Brain microvascular endothelial cell (primary cell): ENCODE data around the gene MAML1.

ENCODE experiments used
- DNase-seq: peaks from one replicate; pipeline ENCODE4 v3.0.0-alpha.2; 2020
- H3K27ac ChIP-seq: fragments of 250-450 bp; sonication (Bioruptor Pico); 2 replicates; pipeline ENCODE4 v1.5.1; 2020; ENCODE audit warnings: mild to moderate bottlenecking, moderate library complexity
- H3K27me3 ChIP-seq: fragments of 250-450 bp; sonication (Bioruptor Pico); replicated peaks from 2 replicates; pipeline ENCODE4 v1.5.1; 2020; ENCODE audit warnings: mild to moderate bottlenecking
- H3K36me3 ChIP-seq: fragments of 250-450 bp; sonication (Bioruptor Pico); replicated peaks from 2 replicates; pipeline ENCODE4 v1.5.1; 2020; ENCODE audit warnings: mild to moderate bottlenecking
- H3K4me3 ChIP-seq: 2 replicates; pipeline ENCODE4 v1.5.1; 2011; ENCODE audit warnings: low read depth, mild to moderate bottlenecking, control low read depth, low read length, moderate library complexity
- in situ Hi-C: cut with HindIII; loops from 2 replicates; pipeline ENCODE4 v1.10.0; 2017; ENCODE audit warnings: low sequenced_read_pairs, low pct_ligation_motif_present
- TF ChIP-seq, protein P1 (sequence below): IDR thresholded peaks from 2 replicates; pipeline ENCODE4 v1.5.1; 2011; ENCODE audit warnings: low read depth, mild to moderate bottlenecking, moderate library complexity, low read length, control low read depth, inconsistent platforms; ENCODE audit errors: missing control alignments

MAML1 gene

DNA sequence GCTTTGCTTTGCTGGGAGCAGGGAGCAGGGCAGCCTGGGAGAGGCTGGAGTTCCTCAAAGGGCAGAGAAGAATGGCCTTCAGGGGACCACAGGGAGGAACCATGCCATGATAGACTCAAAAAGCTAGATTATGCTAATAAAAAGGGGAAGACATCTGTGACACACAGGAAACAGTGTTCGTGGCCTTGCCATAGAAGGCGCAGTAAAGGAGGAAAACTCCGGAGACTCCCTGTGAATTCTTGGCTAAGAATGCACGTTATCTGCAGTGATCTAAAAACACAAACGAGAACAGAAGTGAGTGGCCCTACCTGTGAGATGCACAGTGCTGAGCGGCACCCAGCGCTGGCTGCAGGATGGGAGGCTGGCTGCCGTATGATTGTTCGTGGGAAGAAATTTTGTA, 45.3 kb downstream of the MAML1 start:
- H3K4me3 ChIP-seq: no peak overlapping the region
- no peak overlapping the region for H3K27ac ChIP-seq
- DNase-seq: no peak
- TF ChIP-seq, protein P1, sequence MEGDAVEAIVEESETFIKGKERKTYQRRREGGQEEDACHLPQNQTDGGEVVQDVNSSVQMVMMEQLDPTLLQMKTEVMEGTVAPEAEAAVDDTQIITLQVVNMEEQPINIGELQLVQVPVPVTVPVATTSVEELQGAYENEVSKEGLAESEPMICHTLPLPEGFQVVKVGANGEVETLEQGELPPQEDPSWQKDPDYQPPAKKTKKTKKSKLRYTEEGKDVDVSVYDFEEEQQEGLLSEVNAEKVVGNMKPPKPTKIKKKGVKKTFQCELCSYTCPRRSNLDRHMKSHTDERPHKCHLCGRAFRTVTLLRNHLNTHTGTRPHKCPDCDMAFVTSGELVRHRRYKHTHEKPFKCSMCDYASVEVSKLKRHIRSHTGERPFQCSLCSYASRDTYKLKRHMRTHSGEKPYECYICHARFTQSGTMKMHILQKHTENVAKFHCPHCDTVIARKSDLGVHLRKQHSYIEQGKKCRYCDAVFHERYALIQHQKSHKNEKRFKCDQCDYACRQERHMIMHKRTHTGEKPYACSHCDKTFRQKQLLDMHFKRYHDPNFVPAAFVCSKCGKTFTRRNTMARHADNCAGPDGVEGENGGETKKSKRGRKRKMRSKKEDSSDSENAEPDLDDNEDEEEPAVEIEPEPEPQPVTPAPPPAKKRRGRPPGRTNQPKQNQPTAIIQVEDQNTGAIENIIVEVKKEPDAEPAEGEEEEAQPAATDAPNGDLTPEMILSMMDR: no peak
- peaks cover 37% of the 10 kb centered on the region for H3K36me3 ChIP-seq
- H3K27me3 ChIP-seq: no peaks in the 10 kb centered on the region
- in situ Hi-C loops: no loop called here

DNA sequence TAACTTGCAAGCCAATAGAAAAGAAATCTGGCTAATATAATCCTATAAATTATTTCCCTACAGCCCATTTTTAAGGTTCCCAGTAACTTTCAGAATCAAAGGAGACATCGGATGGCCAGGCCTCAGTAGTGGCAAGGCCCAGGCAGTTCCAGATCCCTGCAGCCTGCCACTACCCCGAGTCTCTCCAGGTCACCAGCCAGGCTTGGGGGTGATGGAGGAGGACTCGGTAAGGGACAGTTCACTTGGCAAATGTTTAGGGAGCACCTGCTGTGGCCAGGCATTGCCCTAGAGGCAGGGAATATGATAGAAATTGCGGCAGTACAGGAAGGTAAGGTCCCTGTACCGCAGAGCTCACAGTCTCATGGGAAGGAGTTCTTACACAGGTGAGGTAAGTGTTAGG, 46.0 kb downstream of the MAML1 start:
- Histone ChIP-seq H3K36me3 (peaks cover 30% of the 10 kb centered on the region), H3K4me3 (no peak overlapping the region), H3K27me3 (no peaks in the 10 kb centered on the region), H3K27ac (no peak overlapping the region)
- no peak for DNase-seq
- TF ChIP-seq, protein P1: no peak
- in situ Hi-C loops: no loop called here

DNA sequence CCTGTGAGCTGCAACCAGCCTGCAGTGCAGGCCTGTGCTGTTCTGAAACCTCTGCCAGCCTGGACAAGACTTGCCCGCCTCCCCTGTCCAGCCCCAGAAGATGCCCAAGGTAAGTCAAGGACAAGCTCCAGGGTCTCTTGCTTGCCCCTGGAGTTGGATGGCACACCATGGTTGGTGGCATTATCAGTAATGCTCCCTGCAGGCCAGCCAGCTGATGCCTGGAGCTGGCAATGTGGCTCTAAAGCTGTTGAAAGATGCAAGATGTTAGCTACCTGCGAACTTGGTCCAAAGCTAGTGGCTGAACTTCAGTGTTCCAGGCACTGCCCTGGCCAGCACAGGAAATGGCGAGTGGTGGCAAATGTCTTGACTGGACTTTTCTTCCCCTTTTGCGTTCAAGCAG, 47.2 kb downstream of the MAML1 start:
- in situ Hi-C loops: no loop called here
- peaks cover 18% of the 10 kb centered on the region for H3K36me3 ChIP-seq
- H3K27ac ChIP-seq: no peak overlapping the region
- H3K27me3 ChIP-seq: no peaks in the 10 kb centered on the region
- TF ChIP-seq, protein P1: no peak
- H3K4me3 ChIP-seq: no peak overlapping the region
- DNase-seq: no peak

DNA sequence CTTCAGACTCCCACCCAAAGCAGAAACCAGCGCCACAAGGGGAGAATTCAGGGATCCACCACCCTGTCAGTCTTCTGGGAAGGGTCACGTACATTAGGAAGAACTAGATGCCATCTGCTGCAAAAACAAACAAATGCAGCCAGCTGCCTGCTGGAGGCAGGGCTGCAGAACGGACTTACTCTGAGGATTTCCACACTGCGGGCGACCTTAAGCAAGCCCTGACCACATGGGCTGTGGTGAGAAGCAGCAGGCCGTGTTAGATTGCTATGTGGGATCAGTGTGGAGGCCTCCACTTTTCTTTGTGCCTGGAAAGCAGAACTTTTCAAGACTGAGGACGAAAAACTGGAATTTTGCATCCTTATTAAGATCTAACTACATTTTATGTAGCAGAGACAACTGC, 47.7 kb downstream of the MAML1 start:
- peaks cover 16% of the 10 kb centered on the region for H3K36me3 ChIP-seq
- H3K27me3 ChIP-seq: no peaks in the 10 kb centered on the region
- no peak overlapping the region for H3K4me3 ChIP-seq
- DNase-seq: no peak
- TF ChIP-seq, protein P1: no peak
- in situ Hi-C loops: no loop called here
- no peak overlapping the region for H3K27ac ChIP-seq

DNA sequence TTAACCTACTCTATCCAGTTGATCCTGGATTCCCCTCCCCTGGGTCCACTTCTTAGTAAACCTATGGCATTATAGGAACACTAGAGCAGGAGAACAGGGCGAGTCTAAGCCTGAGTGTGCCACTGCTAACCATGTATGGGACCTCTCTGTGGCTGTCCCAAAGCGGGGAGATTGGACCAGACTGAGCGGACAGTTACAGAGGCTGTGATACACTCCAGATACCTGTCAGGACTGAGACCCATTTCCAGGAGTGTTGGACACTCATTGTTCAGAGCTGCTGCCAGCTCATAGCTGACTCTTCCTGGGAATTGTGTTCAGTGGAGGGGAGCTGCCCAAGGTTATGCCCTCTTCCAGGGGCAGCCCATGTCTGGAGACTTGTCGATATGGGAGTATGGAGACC, 49.2 kb downstream of the MAML1 start:
- in situ Hi-C loops: no loop called here
- DNase-seq: no peak
- H3K27me3 ChIP-seq: no peaks in the 10 kb centered on the region
- peaks cover 6% of the 10 kb centered on the region for H3K36me3 ChIP-seq
- TF ChIP-seq, protein P1: no peak
- H3K4me3 ChIP-seq: no peak overlapping the region
- no peak overlapping the region for H3K27ac ChIP-seq

DNA sequence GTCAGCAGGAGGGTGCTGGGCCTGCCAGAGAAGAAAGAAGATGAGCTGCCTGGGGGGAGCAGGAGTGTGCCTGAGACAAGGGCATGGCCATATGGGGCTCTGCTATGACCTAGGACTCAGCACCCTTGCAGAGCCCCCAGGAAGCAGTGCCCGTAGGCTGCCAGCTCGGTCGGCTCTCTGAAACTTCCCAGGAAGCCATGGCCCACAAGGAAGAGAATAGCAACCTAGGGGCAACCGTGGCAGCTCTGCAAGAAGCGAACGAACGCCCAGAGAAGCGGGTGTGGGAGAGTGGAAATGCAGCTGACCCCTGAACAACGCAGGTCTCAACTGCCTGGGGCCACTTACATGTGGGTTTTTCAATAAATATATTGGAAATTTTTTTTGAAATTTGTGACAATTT, 50.5 kb downstream of the MAML1 start:
- H3K27me3 ChIP-seq: no peaks in the 10 kb centered on the region
- in situ Hi-C loops: no loop called here

More for the DNA sequence above, 50.5 kb downstream of the MAML1 start:
- Histone ChIP-seq H3K4me3 (no peak overlapping the region), H3K36me3 (peaks cover 1% of the 10 kb centered on the region), H3K27ac (no peak overlapping the region)
- DNase-seq: no peak
- TF ChIP-seq, protein P1: no peak
